ENCODE measurements around the gene SLBP. TPM values are rescaled to one million over a fixed set of nuclear protein-coding genes. Genes with fewer than 3 reads are reported as not detected.

The SLBP gene
- 29.6 and 43.3 TPM in 2 replicates for total RNA-seq

GRCh38 chr4:1712216-1713002, at the start of gene SLBP:
SLBP (minus strand) TSS chr4:1712319; CDS start chr4:1712188, 131 bp downstream.

GRCh38 chr4:1721003-1721665, 9.0 kb upstream of the SLBP start, which contains the start of the genes TACC3 and TMEM129:
TACC3 (plus strand) TSS chr4:1721521; CDS start chr4:1723422, 1,901 bp downstream.
TMEM129 (minus strand) TSS chr4:1721323; CDS start chr4:1720837, 486 bp downstream.

GRCh38 chr4:1683736-1684505, 28.2 kb downstream of the SLBP start, which contains the start of gene FAM53A:
FAM53A (minus strand) TSS chr4:1684313; CDS start chr4:1668741, 15,572 bp downstream.

Other genes with a start within 250 kb of the SLBP start
- gene FAM53A, start 28.0 kb downstream of the SLBP start, total RNA-seq: 1.1 and 1.4 TPM in 2 replicates
- 29.2 and 40.1 TPM in 2 replicates for gene TMEM129, start 9.0 kb upstream of the SLBP start, total RNA-seq
- 1.3 and 3.8 TPM in 2 replicates for gene TACC3, start 9.2 kb upstream of the SLBP start, total RNA-seq
- 0.95 and 3.3 TPM in 2 replicates for gene FGFR3, start 81.0 kb upstream of the SLBP start, total RNA-seq
- gene LETM1, start 143.8 kb upstream of the SLBP start, total RNA-seq: 61.3 and 70.4 TPM in 2 replicates
- 31.5 and 44.8 TPM in 2 replicates for gene NSD2, start 159.1 kb upstream of the SLBP start, total RNA-seq

All from bronchial smooth muscle cell (primary cell).